GM18511 (cell line): ENCODE measurements around the gene HABP2.

Experiments
- ATAC-seq: cut with Tn5 transposase; IDR thresholded peaks from one replicate; pipeline ENCODE4 v1.9.1; 2021; ENCODE audit warnings: mild to moderate bottlenecking, moderate library complexity; ENCODE audit not compliant: unreplicated experiment

The HABP2 gene

DNA sequence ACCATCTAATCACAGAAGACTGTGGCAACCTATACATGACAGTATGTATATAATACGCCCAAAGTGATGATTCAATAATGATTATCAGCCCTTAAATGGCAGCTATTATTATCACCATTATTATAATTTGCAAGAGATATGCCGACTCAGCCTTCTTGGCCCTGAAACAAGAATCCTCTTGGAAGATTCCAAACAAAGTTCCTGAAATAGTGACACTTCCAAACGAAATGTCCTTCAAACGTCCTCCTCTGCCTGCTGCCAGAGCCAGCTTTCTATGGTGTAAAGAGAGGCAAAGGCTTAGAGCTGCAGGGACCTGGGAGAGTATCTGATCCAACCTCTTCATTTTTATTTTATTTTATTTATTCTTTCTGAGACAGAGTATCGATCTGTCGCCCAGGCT is 75.0 kb downstream of the HABP2 start:
- ATAC-seq: no peak

DNA sequence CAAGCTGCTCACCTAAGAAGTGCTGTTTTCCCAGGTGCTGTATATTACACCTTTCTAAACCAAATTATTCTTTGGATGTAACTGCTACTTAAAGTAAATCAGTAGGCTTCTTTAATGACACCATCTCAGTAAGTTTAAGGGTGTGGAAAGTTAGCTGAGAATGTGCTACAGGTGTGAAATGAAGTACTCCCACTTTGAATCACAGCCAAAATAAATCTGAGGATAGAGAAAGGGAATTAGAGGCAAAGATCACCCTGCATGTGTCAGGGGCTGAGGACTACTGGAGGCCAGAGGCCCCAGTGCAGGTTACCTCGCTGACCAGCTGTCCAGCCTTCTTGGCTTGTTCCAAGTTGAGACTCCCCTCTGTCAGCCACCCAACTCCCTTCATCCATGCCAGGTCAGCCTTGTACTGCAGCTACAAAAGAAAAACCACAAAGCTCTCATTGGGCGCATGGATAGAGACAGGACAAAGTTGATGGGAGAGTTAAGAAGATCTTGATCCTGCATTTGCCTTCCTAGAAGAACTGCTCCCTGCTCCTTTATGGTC is 75.8 kb downstream of the HABP2 start:
- ATAC-seq: no peak

DNA sequence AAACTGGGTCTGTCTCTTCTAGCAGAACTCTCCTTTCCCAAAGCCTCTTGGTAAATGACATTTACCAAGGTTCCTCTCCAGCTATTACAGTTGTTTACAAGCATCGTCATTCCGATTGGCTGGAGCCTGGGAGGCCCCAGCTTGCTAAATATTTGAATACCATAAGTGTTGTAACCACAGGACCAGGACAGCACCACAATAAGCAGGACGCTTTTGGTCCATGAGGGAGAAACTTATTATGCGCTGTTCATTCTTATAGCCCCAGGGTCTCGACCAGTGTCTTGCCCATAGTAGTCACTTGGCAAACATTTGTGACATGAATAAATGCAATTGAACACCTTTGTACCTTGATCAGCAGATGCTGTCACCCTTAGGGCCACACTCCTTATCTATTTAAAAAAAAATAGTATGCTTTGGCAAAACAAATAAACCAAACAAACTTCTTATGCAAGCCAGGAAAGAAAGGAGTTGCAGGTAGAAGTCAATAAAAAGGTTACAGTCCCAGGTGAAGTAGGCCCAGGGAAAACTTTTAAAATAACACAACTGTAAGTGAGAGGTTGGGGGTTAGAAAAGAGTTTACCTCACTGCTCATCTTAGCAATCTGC is 78.2 kb downstream of the HABP2 start:
- no peak for ATAC-seq

DNA sequence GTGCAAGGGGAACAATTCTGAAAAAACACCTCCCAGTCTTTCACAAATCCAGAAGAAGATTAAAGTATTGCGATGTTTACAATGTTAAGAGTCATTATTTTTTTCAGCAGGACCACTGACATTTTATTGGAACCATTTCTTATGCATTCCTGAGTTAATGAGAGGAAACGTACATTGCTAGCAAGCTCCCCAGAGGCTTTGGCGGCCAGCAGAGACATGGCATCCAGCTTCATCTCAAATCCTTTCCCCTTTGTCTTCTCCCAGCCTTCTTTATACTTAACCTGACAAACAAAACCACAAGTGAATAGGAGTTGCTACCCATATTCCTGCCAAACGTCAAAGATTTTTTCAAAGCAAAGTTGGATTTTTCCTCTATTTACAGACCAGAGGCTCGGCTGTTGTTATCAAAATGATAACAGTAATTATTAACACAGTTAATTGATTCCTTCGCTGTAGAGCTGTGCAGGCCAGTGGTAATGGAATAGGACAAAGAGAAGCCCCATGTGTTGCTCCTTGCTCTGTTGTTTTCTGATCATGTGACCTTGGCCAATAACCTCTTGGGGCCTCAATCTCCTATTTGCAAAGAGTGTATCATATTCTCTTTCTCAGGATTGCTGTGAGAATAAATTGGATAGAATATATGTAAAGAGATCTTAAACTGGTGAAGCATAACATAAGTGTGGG is 79.0 kb downstream of the HABP2 start:
- ATAC-seq: no peak
